Raji (cell line): ENCODE data around the gene TSPAN15.

ENCODE experiments used
- POLR2A ChIP-seq: IDR thresholded peaks from 2 replicates; pipeline ENCODE4 v1.6.1; 2011; ENCODE audit warnings: low read depth, low read length, control low read depth; ENCODE audit not compliant: insufficient read depth

TSPAN15 gene

GRCh38 chr10:69508738-69509340, 57.6 kb downstream of the TSPAN15 start:
- TF ChIP-seq POLR2A = no peak

DNA sequence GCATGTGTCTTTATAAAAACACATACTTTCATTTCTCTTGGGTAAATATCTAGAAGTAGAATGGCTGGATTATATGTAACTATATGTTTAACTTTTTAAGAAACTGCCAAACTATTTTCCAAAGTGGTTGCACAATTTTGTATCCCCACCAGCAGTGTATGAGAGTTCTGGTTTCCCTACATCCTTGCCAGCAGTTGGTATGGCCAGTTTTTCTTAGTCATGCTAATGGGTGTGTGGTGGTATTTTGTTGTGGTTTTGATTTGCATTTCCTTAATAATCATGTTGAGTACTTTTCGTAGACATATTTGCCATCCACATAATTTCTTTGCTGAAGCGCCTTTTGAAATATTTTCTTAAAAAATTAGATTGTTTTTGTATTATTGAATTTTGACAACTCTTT, 61.6 kb downstream of the TSPAN15 start:
- no peak for TF ChIP-seq POLR2A

GRCh38 chr10:69513617-69514016, 62.4 kb downstream of the TSPAN15 start:
- no peak for TF ChIP-seq POLR2A

DNA sequence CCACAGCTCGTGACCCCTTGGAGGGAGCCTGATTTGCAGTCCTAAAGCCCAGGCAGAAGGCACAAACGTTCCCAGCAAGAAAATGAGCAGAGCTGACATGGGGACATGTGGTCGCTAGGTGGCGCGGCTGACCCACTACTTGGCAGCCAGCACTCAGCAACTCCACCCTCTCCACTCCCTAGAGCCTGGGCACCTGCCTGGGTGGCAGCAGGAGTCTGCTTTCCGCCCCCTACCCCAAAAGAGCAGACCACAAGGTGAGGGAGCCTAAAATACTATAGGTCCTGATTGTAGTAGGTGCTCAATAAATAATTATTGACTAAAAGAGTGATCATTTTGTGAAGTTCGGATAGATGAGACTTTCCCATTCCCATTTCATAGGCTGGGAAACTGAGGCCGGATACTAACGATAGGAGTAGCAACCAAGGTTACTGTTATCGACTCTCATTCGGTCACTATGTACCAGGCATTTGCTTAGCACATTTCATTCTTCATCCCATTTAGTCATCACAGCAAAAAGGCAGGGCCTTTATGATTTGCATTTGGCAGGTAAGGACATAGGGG, 64.5 kb downstream of the TSPAN15 start:
- TF ChIP-seq POLR2A = no peak

- no peak for TF ChIP-seq POLR2A
Measured at GRCh38 chr10:69516316-69516715, 65.1 kb downstream of the TSPAN15 start.

DNA sequence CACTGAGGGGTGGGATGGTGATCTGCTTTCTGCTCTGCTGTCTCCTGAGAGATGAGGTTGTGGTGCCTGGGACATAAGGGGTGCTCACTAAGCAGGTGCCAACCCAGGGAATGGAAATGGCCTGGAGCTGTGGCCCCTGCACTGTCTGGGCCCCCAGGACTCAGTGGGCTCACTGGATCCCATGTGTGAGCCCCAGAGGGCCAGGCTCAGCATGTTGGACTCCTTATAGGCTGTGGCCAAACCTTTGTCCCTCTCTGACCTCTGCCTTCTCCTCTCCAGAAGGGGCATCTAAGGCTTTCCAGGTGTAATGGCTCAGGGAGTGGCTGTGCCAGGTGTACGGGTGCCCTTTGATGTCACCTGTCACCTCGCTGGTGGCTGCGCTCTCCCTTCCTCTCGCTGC, 65.5 kb downstream of the TSPAN15 start:
- TF ChIP-seq POLR2A = no peak

DNA sequence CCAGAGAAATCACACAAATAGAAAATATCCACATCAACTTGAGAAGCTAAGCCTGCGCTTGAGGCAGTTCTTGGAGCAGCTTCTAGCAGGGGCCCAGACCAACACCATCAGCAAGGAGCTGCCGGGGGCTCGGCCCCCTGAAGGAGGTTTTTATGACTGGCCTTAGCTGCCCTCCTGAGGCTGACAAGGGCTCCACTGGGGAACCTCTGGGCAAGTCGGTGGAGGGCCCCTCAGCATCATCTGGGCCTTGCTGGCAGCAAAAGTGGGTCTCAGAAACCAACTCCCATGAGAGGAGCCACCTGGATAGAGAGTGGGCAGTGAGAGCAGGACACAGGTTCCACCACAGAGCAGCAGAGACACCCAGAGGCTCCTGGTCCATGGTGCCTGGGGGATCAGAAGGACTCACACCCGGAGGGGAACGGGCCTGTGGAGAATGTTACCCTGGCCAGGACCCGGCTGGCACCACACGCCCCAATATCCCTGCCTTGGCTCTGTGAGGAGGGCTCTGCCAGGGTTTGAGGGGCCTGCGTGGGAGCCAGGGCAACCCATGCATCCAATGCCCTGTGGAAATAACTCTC, 66.1 kb downstream of the TSPAN15 start:
- no peak for TF ChIP-seq POLR2A

- no peak for TF ChIP-seq POLR2A
Measured at GRCh38 chr10:69527961-69528360, 76.7 kb downstream of the TSPAN15 start.

DNA sequence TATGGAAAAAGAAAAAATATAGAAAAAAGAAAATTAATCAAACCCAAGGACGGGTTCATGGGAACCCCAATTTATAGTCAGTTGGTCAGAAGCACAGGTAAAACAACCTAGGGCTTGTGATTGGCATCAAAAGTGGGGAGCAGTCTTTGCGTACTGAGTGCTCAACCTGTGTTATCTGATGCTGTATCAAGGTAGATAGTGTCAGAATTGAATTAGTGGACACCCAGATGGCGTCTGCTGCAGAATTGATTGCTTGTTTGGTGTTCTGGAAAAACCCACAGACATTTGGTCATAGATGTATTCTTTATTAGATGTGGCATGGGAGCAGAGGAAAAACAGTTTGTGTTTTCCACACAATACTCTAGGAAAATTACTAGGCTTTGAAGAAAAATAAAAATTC, 82.4 kb downstream of the TSPAN15 start:
- no peak for TF ChIP-seq POLR2A

DNA sequence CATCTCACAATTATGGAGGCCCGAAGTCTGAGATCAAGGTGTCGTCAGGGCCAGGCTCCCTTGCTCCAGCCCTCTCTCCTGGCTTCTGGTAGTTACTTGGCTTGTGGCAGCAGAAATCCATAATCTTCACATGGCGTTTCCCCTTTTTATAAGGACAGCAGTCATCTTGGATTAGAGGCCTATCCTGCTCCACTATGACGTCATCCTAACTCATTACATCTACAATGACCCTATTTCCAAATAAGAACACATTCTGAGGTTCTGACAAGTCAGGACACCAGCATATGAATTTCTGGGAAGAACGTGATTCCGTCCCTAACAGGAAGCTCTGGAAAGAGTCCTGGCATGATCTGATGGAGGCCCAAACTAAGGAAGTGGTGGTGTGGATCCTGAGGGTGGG, 86.2 kb downstream of the TSPAN15 start:
- TF ChIP-seq POLR2A = no peak

DNA sequence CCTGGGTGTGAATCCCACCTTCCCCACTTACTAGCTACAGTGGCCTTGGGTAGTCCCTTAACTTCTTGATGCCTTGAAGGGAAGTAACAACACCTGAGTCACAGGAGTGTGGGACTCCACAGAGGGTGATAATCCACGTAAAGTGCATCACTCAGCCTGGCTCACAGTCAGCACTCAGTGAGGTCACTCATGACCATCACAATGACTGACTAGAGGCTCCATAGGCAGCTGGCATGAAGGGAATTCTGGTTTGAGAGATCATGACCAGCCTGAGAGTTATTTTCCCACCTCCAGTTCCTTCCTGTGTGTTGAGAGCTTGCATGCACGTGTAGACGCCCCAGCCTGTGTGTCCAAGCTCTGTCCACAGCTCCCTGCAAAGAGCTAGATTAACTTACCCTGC, 87.2 kb downstream of the TSPAN15 start:
- TF ChIP-seq POLR2A = no peak

GRCh38 chr10:69541463-69541862, 90.2 kb downstream of the TSPAN15 start:
- TF ChIP-seq POLR2A = no peak

DNA sequence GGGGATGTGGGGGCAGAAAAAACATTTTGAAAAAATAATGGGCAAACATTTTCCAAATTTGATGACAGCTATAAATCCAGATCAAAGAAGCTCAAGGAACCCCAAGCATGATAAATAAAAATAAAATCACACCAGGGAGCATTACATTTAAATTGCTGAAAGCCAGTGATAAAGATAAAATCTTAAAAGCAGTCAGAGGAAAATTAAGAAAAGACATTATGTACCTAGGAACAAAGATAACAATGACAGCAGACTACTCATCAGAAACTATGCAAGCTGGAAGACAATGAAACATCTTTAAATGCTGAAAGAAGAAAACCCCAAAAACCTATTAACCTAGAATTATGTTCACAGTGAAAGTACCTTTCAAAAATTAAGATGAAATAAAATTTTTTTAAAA, 98.7 kb downstream of the TSPAN15 start:
- TF ChIP-seq POLR2A = no peak

GRCh38 chr10:69552268-69552667, 101.0 kb downstream of the TSPAN15 start:
- no peak for TF ChIP-seq POLR2A

DNA sequence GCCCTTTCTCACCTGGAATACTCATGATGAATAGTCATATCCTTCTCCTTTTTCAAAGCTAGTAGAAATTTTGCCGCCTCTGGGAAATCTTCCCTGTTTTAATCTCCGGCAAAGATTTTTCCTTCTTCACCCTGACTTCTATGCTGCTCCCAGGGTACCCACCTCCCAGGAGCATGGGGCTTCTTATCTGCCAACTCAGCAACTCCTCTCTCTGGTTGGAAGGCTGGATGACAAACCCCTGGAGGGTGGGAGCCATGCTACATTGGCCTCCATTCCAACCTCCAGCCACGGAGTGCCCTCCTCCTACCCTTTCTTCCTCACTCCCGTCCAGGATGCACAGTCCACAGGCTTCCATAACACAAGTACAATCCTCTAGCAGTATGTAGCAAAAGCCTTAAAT, 102.1 kb downstream of the TSPAN15 start:
- no peak for TF ChIP-seq POLR2A

GRCh38 chr10:69554611-69555010, 103.3 kb downstream of the TSPAN15 start:
- TF ChIP-seq POLR2A = no peak
